ENCODE measurements around the gene SPATA24. TPM values are rescaled to one million over a fixed set of nuclear protein-coding genes. Genes with fewer than 3 reads are reported as not detected.

The SPATA24 gene
- polyA plus RNA-seq, 4 donors = 7.2 to 15.1 (median 10.7) TPM

DNA sequence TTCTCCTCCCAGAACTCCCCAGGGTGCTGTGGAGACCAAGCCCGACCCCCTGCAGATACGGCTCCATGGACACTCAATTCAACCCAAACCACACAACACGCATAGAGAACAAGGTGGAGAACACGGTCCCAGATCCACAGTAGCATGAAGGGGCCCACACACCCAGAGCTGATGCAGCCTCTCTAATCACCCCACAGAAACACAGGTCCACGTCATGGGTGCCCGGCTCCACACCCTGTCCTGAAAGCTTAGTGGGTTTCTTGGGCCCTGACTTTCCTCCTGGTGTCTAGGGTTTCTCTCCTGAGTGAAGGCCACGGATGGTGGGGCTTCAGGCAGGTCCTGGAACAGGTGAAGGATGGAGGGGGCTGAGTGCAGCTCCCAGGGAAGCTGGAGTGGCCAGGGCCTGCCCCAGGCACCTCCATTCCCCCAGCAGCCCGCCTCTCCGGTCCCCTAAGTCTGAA is 19.3 kb downstream of the SPATA24 start:
- H3K9me3 ChIP-seq (ENCODE audit: control insufficient read depth in 2 of 2, insufficient read depth in 1 of 2, low read depth in 1 of 2, low read length in 1 of 2) = no peaks in the 10 kb centered on the region
- peaks cover 13 to 66% (median 20%) of the 10 kb centered on the region in 3 donors for H3K4me1 ChIP-seq (ENCODE audit: control insufficient read depth in 3 of 3, insufficient read depth in 2 of 3, low read depth in 1 of 3, low read length in 2 of 3)
- H3K4me3 ChIP-seq (ENCODE audit: low read depth in 1 of 3, low read length in 3 of 3) = peak overlapping the region in 1 of 3 donors; percentile 42
- peaks cover 0 to 16% (median 0%) of the 10 kb centered on the region in 3 donors for H3K36me3 ChIP-seq (ENCODE audit: control insufficient read depth in 3 of 3, insufficient read depth in 2 of 3, low read depth in 1 of 3, low read length in 3 of 3)
- FAIRE-seq (no peak), DNase-seq (peak in 1 of 2 donors; percentile 21)
- WGBS, 3 donors = 40 to 61% (median 42%) methylated on average over 9 of the region's 9 CpGs
- H3K27me3 ChIP-seq (ENCODE audit: control insufficient read depth in 3 of 3, insufficient read depth in 3 of 3, low read length in 3 of 3) = no peaks in the 10 kb centered on the region
- H3K27ac ChIP-seq (ENCODE audit: low read depth in 1 of 3, low read length in 2 of 3) = peak overlapping the region; percentile 12 to 87 (median 81)

DNA sequence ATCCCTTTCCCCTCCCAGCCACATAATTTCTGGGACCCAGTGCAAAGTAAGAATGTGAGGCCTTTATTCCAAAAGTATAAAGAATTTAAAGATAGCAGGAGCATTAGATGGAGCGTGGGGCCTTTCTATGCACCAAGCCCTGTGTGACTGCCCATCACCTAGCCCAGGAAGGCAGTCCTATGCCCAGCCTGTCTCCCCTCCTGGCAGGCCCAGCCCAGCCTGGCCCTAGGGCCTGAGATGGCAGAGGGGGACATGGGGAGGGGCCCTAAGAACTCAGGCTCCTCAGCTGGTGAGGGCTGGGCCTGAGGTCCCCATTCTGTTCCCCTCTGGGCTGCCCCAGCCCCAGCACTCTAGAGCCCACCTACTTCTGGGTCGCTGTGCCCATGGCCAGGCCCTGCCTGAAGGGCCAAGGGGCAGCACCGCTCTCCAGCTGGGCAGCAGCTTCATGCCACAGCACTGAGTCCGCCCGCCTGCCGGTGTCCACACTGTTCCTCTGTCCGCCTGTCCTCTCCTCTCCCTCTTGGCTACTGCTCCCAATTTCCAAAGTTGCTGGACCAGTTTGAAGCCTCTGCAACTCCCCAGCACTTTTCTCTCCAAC is 19.8 kb downstream of the SPATA24 start:
- Histone ChIP-seq H3K9me3 (ENCODE audit: control insufficient read depth in 2 of 2, insufficient read depth in 1 of 2, low read depth in 1 of 2, low read length in 1 of 2) (no peaks in the 10 kb centered on the region), H3K4me1 (ENCODE audit: control insufficient read depth in 3 of 3, insufficient read depth in 2 of 3, low read depth in 1 of 3, low read length in 2 of 3) (peaks cover 13 to 70% (median 23%) of the 10 kb centered on the region in 3 donors), H3K4me3 (ENCODE audit: low read depth in 1 of 3, low read length in 3 of 3) (no peak overlapping the region), H3K27me3 (ENCODE audit: control insufficient read depth in 3 of 3, insufficient read depth in 3 of 3, low read length in 3 of 3) (no peaks in the 10 kb centered on the region), H3K36me3 (ENCODE audit: control insufficient read depth in 3 of 3, insufficient read depth in 2 of 3, low read depth in 1 of 3, low read length in 3 of 3) (peaks cover 0 to 21% (median 0%) of the 10 kb centered on the region in 3 donors), H3K27ac (ENCODE audit: low read depth in 1 of 3, low read length in 2 of 3) (peak overlapping the region; percentile 27 to 87 (median 68))
- no peak for FAIRE-seq
- 56 to 82% (median 78%) methylated on average over 7 of the region's 7 CpGs for WGBS, 3 donors
- DNase-seq = no peak

DNA sequence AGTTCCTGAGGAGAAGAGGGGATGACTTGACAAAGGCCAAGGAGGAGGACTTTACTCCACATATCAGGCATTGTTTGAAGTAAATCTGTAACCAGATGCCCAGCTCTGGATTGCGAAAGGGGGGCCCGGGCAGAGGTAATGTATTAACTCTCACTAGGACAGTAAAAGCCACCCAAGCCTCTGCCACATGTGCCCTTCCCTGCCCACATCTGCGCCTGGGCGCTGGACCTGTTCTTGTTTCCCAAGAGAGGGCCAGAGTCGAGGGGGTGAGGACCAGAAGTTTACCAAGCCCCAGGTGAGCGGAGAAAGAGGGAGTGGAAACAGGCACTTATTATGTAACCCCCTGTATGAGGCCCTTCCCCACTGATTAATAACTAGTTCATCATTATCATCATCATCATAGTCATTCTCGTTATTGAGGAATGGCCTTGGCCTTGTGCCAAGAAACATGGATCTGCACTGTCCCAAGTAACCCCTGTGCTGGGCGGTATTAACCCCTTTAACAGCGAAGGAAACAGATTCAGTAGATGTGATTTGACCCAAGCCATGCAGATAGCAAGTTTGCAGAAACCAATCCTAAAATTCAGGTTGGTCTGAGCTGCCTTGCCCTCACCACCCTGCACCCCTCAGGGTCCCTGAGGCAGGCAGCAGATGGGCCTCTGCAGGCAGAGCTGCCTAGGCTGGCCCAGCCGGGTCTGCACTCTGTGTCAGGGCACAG is 20.5 kb downstream of the SPATA24 start, which contains the start of gene SLC23A1:
SLC23A1 (minus strand) TSS at position 23 of the 718 bp plus-strand sequence. CDS start 44 bp downstream, outside the sequence.
- Histone ChIP-seq H3K27me3 (ENCODE audit: control insufficient read depth in 3 of 3, insufficient read depth in 3 of 3, low read length in 3 of 3) (no peaks in the 10 kb centered on the region), H3K36me3 (ENCODE audit: control insufficient read depth in 3 of 3, insufficient read depth in 2 of 3, low read depth in 1 of 3, low read length in 3 of 3) (peaks cover 0 to 27% (median 0%) of the 10 kb centered on the region in 3 donors), H3K4me1 (ENCODE audit: control insufficient read depth in 3 of 3, insufficient read depth in 2 of 3, low read depth in 1 of 3, low read length in 2 of 3) (peaks cover 13 to 74% (median 23%) of the 10 kb centered on the region in 3 donors), H3K27ac (ENCODE audit: low read depth in 1 of 3, low read length in 2 of 3) (peak within 1 kb of the TSS; percentile 75 to 87 (median 79)), H3K9me3 (ENCODE audit: control insufficient read depth in 2 of 2, insufficient read depth in 1 of 2, low read depth in 1 of 2, low read length in 1 of 2) (no peaks in the 10 kb centered on the region), H3K4me3 (ENCODE audit: low read depth in 1 of 3, low read length in 3 of 3) (peak within 1 kb of the TSS in 2 of 3 donors; percentile 37 to 38)
- 25 to 57% (median 35%) methylated on average over 10 of the region's 10 CpGs for WGBS, 3 donors
- no peak for FAIRE-seq
- peak; percentile 89 for DNase-seq

DNA sequence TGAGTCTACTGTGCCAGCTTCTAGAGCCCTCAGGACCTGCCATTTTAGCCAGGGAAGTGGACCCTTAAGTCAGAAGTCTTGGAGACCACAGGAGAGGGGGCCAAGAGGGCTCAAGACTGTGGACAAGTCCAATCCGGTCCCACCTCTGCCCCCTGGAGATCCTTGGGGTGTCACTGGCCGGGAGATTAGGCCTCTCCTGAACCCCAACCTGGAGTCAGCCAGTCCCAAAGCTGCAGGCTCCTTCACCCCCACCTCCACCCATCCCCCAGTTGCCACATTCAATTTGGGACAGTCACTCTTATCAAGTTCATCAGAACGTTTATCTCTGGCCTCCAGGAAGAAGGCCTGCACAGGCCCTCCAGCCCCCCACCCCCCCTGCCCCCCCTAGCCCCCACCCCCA is 21.1 kb downstream of the SPATA24 start:
- 19 to 46% (median 46%) methylated on average over 3 of the region's 3 CpGs for WGBS, 3 donors
- FAIRE-seq (no peak), DNase-seq (no peak)
- Histone ChIP-seq H3K4me1 (ENCODE audit: control insufficient read depth in 3 of 3, insufficient read depth in 2 of 3, low read depth in 1 of 3, low read length in 2 of 3) (peaks cover 13 to 71% (median 22%) of the 10 kb centered on the region in 3 donors), H3K9me3 (ENCODE audit: control insufficient read depth in 2 of 2, insufficient read depth in 1 of 2, low read depth in 1 of 2, low read length in 1 of 2) (no peaks in the 10 kb centered on the region), H3K27me3 (ENCODE audit: control insufficient read depth in 3 of 3, insufficient read depth in 3 of 3, low read length in 3 of 3) (no peaks in the 10 kb centered on the region), H3K36me3 (ENCODE audit: control insufficient read depth in 3 of 3, insufficient read depth in 2 of 3, low read depth in 1 of 3, low read length in 3 of 3) (peaks cover 0 to 32% (median 0%) of the 10 kb centered on the region in 3 donors), H3K27ac (ENCODE audit: low read depth in 1 of 3, low read length in 2 of 3) (peak overlapping the region; percentile 24 to 79 (median 75)), H3K4me3 (ENCODE audit: low read depth in 1 of 3, low read length in 3 of 3) (peak overlapping the region in 2 of 3 donors; percentile 37 to 38)

DNA sequence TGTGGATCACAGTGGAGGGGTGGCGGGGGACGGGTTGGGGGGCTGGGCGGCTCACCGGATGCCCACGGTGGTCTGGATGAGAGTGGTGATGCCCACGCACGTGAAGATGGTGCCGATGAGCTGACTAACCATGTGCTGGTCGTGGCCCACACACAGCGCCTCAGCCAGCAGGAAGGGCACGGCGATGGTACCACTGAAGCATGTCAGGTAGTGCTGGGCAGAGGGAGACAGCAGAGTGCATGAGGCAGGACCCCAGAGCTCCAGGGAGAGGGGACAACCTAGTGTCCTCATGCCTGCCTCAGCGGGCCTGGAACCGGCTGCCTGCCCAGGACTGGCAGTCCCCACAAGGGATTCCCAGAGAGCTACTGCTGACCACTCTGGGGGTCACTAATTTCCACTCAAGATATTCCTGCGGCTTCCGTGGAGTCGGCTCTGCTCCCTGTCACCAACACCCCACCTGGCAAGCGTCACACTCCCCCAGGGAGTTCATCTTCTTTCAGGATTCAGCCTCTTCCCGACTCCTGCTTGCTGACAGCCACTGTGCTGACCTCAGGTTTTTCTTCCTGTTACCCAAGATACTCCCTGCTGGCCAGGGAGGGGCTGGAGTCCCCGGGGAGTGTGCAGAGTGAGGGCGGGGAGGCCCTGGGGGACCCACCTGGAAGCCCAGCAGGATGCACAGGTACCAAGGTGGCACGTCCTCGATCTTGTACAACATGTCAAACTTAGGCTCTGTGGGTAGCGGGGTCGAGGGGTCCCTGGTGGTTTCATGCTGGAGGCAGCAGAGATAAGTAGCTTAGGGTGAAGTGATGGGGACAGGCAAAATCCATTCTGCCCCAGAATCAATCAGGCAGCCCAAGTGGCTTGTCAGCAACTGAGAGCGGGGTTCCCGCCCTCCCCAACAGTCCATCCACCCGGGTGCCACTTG is 21.8 kb downstream of the SPATA24 start:
- Histone ChIP-seq H3K4me3 (ENCODE audit: low read depth in 1 of 3, low read length in 3 of 3) (peak overlapping the region in 2 of 3 donors; percentile 37 to 38), H3K4me1 (ENCODE audit: control insufficient read depth in 3 of 3, insufficient read depth in 2 of 3, low read depth in 1 of 3, low read length in 2 of 3) (peaks cover 13 to 66% (median 20%) of the 10 kb centered on the region in 3 donors), H3K36me3 (ENCODE audit: control insufficient read depth in 3 of 3, insufficient read depth in 2 of 3, low read depth in 1 of 3, low read length in 3 of 3) (peaks cover 0 to 37% (median 0%) of the 10 kb centered on the region in 3 donors), H3K9me3 (ENCODE audit: control insufficient read depth in 2 of 2, insufficient read depth in 1 of 2, low read depth in 1 of 2, low read length in 1 of 2) (no peaks in the 10 kb centered on the region), H3K27me3 (ENCODE audit: control insufficient read depth in 3 of 3, insufficient read depth in 3 of 3, low read length in 3 of 3) (no peaks in the 10 kb centered on the region), H3K27ac (ENCODE audit: low read depth in 1 of 3, low read length in 2 of 3) (peak overlapping the region; percentile 24 to 79 (median 75))
- 72 to 84% (median 81%) methylated on average over 28 of the region's 28 CpGs for WGBS, 3 donors
- DNase-seq = peak; percentile 46 to 55
- FAIRE-seq = no peak

DNA sequence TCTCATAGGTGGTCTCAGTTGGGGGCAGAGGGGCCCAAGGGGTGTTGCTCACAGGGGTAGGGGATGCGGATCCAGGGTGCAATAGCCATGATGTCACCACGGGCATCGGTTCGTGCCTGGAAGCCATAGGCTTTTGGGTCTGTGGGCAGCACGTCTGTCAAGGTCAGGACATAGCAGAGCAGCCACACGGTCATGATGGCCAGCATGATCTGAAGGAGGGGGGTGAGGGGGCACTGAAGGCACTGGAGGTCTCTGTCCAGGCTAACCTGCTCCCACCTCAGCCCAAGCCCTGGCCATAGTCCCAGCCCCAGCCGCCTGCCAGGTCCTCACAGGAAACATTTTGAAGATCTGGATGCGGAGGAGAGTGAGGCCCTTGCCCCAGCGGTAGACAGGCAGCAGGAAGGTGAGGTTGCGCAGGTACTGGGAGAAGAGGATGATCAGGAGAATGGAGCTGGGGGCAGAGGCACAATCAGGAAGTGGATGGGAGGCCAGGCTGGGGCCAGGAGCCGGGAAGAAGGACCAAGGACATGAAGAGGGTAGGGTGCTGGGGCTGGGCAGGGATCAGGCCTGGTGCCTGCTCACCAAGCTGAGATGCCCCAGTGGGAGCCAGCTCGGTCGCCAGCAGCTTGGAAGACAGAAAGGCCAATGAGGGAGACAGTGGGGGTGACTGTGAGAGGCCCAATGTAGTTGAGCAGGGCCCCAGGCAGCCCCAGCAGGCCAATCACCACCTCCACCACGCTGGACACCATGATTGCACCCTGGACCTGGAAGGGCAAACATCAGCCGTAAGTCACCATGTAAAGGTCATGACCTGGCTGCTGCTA is 24.1 kb downstream of the SPATA24 start:
- Histone ChIP-seq H3K4me1 (ENCODE audit: control insufficient read depth in 3 of 3, insufficient read depth in 2 of 3, low read depth in 1 of 3, low read length in 2 of 3) (peaks cover 13 to 54% (median 17%) of the 10 kb centered on the region in 3 donors), H3K4me3 (ENCODE audit: low read depth in 1 of 3, low read length in 3 of 3) (no peak overlapping the region), H3K36me3 (ENCODE audit: control insufficient read depth in 3 of 3, insufficient read depth in 2 of 3, low read depth in 1 of 3, low read length in 3 of 3) (peaks cover 0 to 45% (median 0%) of the 10 kb centered on the region in 3 donors), H3K27me3 (ENCODE audit: control insufficient read depth in 3 of 3, insufficient read depth in 3 of 3, low read length in 3 of 3) (no peaks in the 10 kb centered on the region), H3K27ac (ENCODE audit: low read depth in 1 of 3, low read length in 2 of 3) (no peak overlapping the region), H3K9me3 (ENCODE audit: control insufficient read depth in 2 of 2, insufficient read depth in 1 of 2, low read depth in 1 of 2, low read length in 1 of 2) (no peaks in the 10 kb centered on the region)
- WGBS, 3 donors = 86 to 90% (median 86%) methylated on average over 15 of the region's 15 CpGs
- DNase-seq (no peak), FAIRE-seq (no peak)

DNA sequence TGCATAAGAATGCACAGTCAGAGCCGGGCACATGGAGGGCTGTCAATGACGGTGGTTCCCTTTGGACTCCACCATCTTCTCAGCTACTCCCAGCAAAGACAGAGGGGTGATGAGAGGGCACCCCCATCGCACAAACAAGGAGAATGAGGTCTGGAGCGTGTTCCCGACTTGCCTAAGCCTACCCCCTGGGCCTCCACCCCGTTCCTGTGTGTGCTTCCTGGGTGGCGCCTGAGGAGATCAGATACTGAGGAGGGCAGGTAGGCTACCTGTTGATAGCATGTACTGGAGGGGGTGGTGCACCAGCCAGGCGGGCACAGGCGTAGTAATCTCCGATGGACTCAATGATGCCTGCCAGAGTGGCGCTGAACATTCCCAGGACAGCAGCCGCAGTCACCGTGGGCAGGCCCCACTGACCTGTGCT is 24.9 kb downstream of the SPATA24 start:
- FAIRE-seq = no peak
- H3K4me1 ChIP-seq (ENCODE audit: control insufficient read depth in 3 of 3, insufficient read depth in 2 of 3, low read depth in 1 of 3, low read length in 2 of 3) = peaks cover 5 to 45% (median 9%) of the 10 kb centered on the region in 3 donors
- H3K27ac ChIP-seq (ENCODE audit: low read depth in 1 of 3, low read length in 2 of 3) = peak overlapping the region in 2 of 3 donors; percentile 1 to 2
- H3K4me3 ChIP-seq (ENCODE audit: low read depth in 1 of 3, low read length in 3 of 3) = no peak overlapping the region
- DNase-seq = peak in 1 of 2 donors; percentile 82
- 19 to 63% (median 45%) methylated on average over 13 of the region's 13 CpGs for WGBS, 3 donors
- H3K36me3 ChIP-seq (ENCODE audit: control insufficient read depth in 3 of 3, insufficient read depth in 2 of 3, low read depth in 1 of 3, low read length in 3 of 3) = peaks cover 0 to 49% (median 0%) of the 10 kb centered on the region in 3 donors
- H3K9me3 ChIP-seq (ENCODE audit: control insufficient read depth in 2 of 2, insufficient read depth in 1 of 2, low read depth in 1 of 2, low read length in 1 of 2) = no peaks in the 10 kb centered on the region
- H3K27me3 ChIP-seq (ENCODE audit: control insufficient read depth in 3 of 3, insufficient read depth in 3 of 3, low read length in 3 of 3) = no peaks in the 10 kb centered on the region

Data from small intestine (tissue), 7 donors.